AG09309 (cell line): ENCODE data around the gene GJC1.

Source experiments
- DNase-seq: peaks from one replicate; pipeline ENCODE4 v3.0.0-alpha.2; 2010; ENCODE audit warnings: low read depth
- H3K4me3 ChIP-seq: 2 replicates; pipeline ENCODE4 v1.5.1; 2011; ENCODE audit warnings: mild to moderate bottlenecking, low read depth, low read length, moderate library complexity; ENCODE audit not compliant: control insufficient read depth
- TF ChIP-seq, protein P1 (sequence below): IDR thresholded peaks from 2 replicates; pipeline ENCODE4 v1.5.1; 2011; ENCODE audit warnings: mild to moderate bottlenecking, low read depth, low read length, inconsistent platforms; ENCODE audit not compliant: insufficient read depth, control insufficient read depth; ENCODE audit errors: missing control alignments

Gene GJC1

DNA sequence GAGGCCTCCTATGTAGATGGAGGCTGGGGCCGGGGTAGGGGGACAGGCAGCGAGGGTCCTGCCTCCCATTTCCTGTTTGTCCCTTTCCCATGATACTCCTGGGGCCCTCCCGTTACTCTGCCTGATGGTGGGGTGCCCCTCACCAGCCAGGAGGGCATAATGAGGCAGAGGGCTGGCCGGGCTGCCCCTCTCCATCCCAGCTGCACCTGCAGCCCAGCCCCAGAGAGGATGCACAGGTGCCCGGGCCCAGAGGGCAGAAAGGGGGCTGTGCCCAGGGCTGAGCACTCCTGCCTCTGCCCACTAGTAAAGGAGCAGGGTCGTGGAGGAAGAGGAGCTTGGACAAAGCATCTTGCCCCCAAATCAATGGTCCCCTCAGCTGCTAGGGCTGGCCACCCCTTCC lies 60.9 kb downstream of the GJC1 start:
- no peak for DNase-seq
- TF ChIP-seq, protein P1, sequence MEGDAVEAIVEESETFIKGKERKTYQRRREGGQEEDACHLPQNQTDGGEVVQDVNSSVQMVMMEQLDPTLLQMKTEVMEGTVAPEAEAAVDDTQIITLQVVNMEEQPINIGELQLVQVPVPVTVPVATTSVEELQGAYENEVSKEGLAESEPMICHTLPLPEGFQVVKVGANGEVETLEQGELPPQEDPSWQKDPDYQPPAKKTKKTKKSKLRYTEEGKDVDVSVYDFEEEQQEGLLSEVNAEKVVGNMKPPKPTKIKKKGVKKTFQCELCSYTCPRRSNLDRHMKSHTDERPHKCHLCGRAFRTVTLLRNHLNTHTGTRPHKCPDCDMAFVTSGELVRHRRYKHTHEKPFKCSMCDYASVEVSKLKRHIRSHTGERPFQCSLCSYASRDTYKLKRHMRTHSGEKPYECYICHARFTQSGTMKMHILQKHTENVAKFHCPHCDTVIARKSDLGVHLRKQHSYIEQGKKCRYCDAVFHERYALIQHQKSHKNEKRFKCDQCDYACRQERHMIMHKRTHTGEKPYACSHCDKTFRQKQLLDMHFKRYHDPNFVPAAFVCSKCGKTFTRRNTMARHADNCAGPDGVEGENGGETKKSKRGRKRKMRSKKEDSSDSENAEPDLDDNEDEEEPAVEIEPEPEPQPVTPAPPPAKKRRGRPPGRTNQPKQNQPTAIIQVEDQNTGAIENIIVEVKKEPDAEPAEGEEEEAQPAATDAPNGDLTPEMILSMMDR: no peak
- H3K4me3 ChIP-seq: no peak overlapping the region

DNA sequence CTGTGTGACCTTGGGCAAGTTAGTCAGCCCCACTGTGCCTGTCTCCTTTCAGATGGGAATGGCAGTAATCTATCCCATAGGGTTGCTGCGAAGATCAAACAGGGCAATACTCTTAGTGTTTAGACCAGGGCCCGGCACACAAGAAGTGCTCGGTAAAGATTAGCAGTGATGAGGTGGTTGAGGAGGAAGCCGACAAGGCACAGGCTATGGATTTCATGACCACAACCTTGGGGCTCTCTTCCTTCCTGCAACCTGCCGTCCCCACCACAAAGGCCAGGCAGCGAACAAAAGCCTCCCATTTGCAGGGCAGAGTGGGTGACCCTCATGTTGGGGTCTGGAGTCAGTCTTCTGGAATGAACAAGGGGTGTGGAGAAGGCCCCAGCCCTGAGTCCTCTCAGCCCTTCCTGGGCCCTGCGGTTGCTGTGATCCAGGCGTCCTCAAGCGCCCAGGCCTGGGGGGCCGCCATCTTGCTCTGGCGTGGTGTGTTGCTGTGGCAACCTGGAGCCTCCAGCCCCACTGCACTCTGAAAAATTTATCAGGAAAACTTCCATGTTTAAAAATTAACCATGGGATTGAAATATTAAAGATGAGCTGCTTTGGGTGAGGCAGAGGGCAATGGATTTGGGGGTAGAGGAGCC lies 61.5 kb downstream of the GJC1 start:
- TF ChIP-seq, protein P1: no peak
- no peak for DNase-seq
- no peak overlapping the region for H3K4me3 ChIP-seq

DNA sequence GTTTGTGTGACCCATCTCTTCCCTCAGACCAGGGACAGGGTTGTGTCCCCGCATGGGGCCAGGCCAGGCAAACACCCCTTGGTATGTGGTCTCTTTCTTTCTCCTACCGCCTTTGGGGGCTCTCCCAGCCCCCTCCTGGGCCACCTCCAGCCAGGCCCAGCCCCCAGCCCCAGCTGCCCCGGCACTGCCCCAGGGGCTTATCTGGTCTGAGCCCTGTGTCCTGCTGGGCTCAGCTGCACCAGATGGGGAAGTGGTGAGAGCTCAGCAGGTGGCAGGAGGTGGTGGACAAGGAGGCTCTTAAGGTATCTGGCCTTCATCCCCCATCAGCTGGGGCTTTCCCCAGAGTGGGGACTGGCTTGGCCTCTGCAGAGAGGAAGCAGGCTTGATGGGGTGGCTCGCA lies 62.6 kb downstream of the GJC1 start:
- DNase-seq: no peak
- TF ChIP-seq, protein P1: no peak
- H3K4me3 ChIP-seq: no peak overlapping the region

DNA sequence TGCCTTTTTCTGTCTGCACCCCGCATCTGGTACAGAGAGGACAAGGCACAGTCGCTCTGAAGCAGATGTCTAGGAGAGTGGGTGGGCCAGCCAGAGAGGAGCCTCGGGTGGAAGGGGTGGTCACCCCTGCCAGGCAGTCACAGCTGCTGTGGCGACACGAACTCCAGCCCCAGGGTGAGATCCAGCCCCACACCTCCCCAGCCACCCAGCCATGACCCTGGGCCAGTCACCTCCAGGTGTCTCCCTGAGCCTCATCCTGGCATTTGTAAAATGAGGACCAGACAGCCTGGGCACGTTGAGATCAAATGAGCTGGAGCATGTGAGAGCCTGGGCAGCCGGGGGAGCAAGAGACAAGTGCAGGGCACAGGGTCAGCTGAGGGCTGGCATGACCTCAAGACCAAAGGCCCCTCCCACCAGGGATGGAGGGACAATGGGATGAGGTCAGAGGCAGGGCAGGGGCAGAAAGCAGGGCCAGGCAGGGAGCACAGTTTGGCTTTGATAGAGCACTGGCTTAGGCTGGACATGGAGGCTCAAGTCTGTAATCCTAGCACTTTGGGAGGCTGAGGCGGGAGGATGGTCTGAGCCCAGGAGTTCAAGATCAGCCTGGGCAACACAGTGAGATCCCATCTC lies 63.6 kb downstream of the GJC1 start:
- TF ChIP-seq, protein P1: no peak
- no peak overlapping the region for H3K4me3 ChIP-seq
- DNase-seq: no peak

DNA sequence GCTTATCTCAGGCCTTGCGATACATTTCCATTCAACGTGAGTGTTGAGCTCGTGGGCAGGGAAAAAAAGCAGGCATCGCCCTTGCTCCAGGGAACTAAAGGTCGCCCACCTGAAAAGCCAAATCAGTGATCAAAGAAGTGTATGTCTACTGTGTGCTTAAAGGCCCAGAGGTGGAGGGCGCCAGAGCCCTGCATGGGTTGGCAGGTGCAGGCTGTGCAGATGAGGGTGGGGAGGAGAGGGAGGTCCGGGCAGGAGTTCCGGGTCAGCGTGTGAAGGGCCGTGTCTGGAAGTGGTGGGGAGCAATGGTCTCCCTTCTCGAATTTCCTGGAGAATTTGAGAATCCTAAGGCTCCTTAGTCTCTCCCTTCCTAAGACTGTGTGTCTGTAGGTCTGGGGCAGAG lies 64.1 kb downstream of the GJC1 start:
- DNase-seq: no peak
- no peak overlapping the region for H3K4me3 ChIP-seq
- TF ChIP-seq, protein P1: no peak

DNA sequence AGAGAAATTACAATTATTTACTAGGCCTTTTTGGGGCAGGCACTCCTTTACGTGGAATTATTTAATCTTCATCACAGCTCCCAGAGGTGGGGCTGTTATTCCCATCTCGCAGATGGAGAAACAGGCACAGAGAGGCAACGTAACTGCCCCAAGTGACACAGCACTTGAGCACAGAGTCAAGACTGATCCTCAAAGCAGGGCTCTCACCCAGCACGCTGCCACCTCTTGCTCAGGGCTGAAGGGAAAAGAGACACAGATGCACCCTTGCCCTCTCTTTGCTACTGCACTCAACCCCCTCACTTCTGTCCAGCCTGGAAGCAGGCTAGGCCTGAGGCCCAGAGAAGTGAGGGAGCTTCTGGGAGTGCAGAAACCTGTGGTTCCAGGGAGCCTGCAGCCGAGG lies 66.9 kb downstream of the GJC1 start:
- TF ChIP-seq, protein P1: no peak
- DNase-seq: no peak
- no peak overlapping the region for H3K4me3 ChIP-seq
